ENCODE results near the gene G6PC2.

Gene G6PC2

DNA sequence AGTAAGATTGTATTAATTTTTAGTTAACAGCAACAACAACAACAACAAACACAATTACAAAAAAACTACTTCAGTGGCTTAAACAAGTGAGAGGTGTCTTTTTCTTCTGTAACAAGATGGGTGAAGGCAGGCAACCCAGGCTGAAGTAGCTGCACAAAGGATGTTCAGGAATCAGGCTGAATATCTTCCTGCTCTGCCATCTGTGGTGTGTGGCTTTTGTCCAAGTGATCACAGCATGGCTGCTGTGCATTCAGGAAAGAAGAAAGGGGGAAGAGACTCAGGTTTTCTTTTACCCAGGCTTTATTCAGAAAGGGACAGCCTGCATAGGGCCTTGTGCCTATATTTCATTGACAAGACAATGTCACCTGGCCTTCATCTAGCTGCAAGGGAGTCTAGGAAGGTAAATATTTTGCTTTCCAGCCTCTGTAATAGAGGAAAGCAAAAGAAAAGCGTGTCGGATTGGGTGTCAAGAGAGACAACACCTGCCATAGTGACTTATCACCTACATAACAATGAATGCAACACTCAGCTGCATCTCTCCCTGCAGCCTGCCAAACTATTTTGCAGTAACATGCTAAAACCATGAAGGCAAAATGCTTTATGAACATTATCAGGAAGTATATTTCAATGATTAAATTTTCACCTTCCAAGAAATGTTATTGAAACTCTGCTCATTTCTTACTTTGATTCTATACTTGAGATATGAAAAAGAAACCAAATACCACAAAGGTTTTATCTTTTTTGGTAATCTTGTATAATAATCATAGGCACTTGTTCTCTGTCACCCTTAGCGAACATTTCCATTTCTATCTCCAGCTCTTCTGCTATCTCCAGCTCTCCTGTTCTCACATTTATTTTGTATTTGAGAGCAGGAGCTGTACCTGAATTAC is 14.6 kb downstream of the G6PC2 start:
- DNase-seq (ENCODE audit: extremely low spot score) = no peak
- TF ChIP-seq FOXM1 (IDR thresholded peaks at IDR 0.05; ENCODE audit: borderline replicate concordance) (no peak), HDGF (IDR thresholded peaks at IDR 0.05; ENCODE audit: borderline replicate concordance) (no peak), ARNT (IDR thresholded peaks at IDR 0.05) (no peak), PKNOX1 (IDR thresholded peaks at IDR 0.05) (no peak), ZNF384 (IDR thresholded peaks at IDR 0.05) (no peak), SP1 (IDR thresholded peaks at IDR 0.05) (no peak), SUZ12 (IDR thresholded peaks at IDR 0.05) (no peak), FOXK2 (IDR thresholded peaks at IDR 0.05) (no peak), CTBP1 (IDR thresholded peaks at IDR 0.05; ENCODE audit: borderline replicate concordance) (no peak), LEF1 (IDR thresholded peaks at IDR 0.05; ENCODE audit: borderline replicate concordance) (no peak), ELF4 (IDR thresholded peaks at IDR 0.05) (no peak), TARDBP (IDR thresholded peaks at IDR 0.05) (no peak), BHLHE40 (IDR thresholded peaks at IDR 0.05; ENCODE audit: borderline replicate concordance) (no peak), L3MBTL2 (conservative IDR thresholded peaks at IDR 0.05) (no peak), NFRKB (IDR thresholded peaks at IDR 0.05) (no peak), FOXA1 (IDR thresholded peaks at IDR 0.05) (no peak)
- ChIA-PET POLR2A (no interaction called here), CTCF (no interaction called here)

GRCh38 chr2:168916331-168916675 is 15.2 kb downstream of the G6PC2 start:
- no peak for DNase-seq (ENCODE audit: extremely low spot score)
- ChIA-PET POLR2A (no interaction called here), CTCF (no interaction called here)
- no peak for TF ChIP-seq FOXM1 (IDR thresholded peaks at IDR 0.05; ENCODE audit: borderline replicate concordance)
- TF ChIP-seq SP1 (IDR thresholded peaks at IDR 0.05) = no peak
- TF ChIP-seq FOXA1 (IDR thresholded peaks at IDR 0.05) = no peak
- TF ChIP-seq BHLHE40 (IDR thresholded peaks at IDR 0.05; ENCODE audit: borderline replicate concordance) = no peak
- TF ChIP-seq ELF4 (IDR thresholded peaks at IDR 0.05) = no peak
- TF ChIP-seq FOXK2 (IDR thresholded peaks at IDR 0.05) = no peak

GRCh38 chr2:168920504-168921157 is 19.5 kb downstream of the G6PC2 start:
- CTCF ChIA-PET = interaction anchor here (1.0 kb wide), 1 partner anchor 147 kb away, joined by 5 read pairs; no protein-coding TSS in a partner anchor
- DNase-seq (ENCODE audit: extremely low spot score) = peak; percentile 26
- POLR2A ChIA-PET = no interaction called here
- no peak for TF ChIP-seq HDGF (IDR thresholded peaks at IDR 0.05; ENCODE audit: borderline replicate concordance)
- no peak for TF ChIP-seq NFRKB (IDR thresholded peaks at IDR 0.05)
- no peak for TF ChIP-seq BHLHE40 (IDR thresholded peaks at IDR 0.05; ENCODE audit: borderline replicate concordance)
- no peak for TF ChIP-seq ARNT (IDR thresholded peaks at IDR 0.05)
- no peak for TF ChIP-seq PKNOX1 (IDR thresholded peaks at IDR 0.05)
- TF ChIP-seq SUZ12 (IDR thresholded peaks at IDR 0.05) = no peak
- TF ChIP-seq SP1 (IDR thresholded peaks at IDR 0.05) = no peak
- TF ChIP-seq L3MBTL2 (conservative IDR thresholded peaks at IDR 0.05) = no peak
- no peak for TF ChIP-seq LEF1 (IDR thresholded peaks at IDR 0.05; ENCODE audit: borderline replicate concordance)

GRCh38 chr2:168926621-168927386 is 25.7 kb downstream of the G6PC2 start:
- CTCF ChIA-PET = no interaction called here
- TF ChIP-seq TARDBP (IDR thresholded peaks at IDR 0.05) = no peak
- TF ChIP-seq ZNF384 (IDR thresholded peaks at IDR 0.05) = no peak
- no peak for TF ChIP-seq L3MBTL2 (conservative IDR thresholded peaks at IDR 0.05)
- no peak for TF ChIP-seq PKNOX1 (IDR thresholded peaks at IDR 0.05)
- no peak for TF ChIP-seq SUZ12 (IDR thresholded peaks at IDR 0.05)
- no peak for TF ChIP-seq SP1 (IDR thresholded peaks at IDR 0.05)
- TF ChIP-seq HDGF (IDR thresholded peaks at IDR 0.05; ENCODE audit: borderline replicate concordance) = no peak
- TF ChIP-seq FOXK2 (IDR thresholded peaks at IDR 0.05) = no peak
- TF ChIP-seq ARNT (IDR thresholded peaks at IDR 0.05) = no peak
- TF ChIP-seq FOXM1 (IDR thresholded peaks at IDR 0.05; ENCODE audit: borderline replicate concordance) = no peak
- no peak for TF ChIP-seq BHLHE40 (IDR thresholded peaks at IDR 0.05; ENCODE audit: borderline replicate concordance)
- TF ChIP-seq CTBP1 (IDR thresholded peaks at IDR 0.05; ENCODE audit: borderline replicate concordance) = no peak
- no peak for TF ChIP-seq NFRKB (IDR thresholded peaks at IDR 0.05)
- POLR2A ChIA-PET = no interaction called here
- no peak for DNase-seq (ENCODE audit: extremely low spot score)

DNA sequence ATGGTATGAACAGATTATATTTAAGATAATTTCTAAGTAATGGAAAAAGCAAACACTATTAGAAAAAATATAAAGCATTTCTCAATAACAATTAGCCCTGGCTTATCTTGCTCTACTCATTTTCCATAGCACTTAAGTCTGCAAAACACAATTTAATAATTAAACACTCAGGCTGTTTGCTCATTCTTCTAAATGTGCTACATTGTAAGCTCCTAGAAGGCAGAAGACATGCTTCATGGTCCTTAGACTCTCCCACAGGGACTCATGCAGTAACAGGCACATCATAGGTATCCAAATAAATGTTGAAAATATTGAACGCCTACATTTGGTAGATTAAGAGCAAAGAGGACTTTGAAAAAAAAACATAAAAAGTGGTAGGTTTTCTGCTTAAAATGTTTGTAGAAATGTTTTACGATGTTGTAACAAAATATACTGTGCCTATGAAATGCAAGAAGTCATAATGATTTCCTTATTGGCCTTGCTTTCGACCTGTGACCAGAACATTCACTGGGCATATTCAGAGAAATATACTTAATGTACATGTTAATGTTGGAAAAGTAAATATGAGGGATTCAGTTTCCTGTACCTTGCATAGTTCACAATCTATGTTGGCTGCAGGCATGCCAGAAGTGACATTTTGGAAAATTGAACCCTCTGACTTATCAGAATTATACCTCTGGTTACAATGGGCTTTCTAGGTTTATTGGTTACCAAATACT is 27.2 kb downstream of the G6PC2 start:
- TF ChIP-seq NFRKB (IDR thresholded peaks at IDR 0.05) = no peak
- TF ChIP-seq CTBP1 (IDR thresholded peaks at IDR 0.05; ENCODE audit: borderline replicate concordance) = no peak
- no peak for TF ChIP-seq L3MBTL2 (conservative IDR thresholded peaks at IDR 0.05)
- TF ChIP-seq FOXA1 (IDR thresholded peaks at IDR 0.05) = no peak
- no peak for TF ChIP-seq ZNF384 (IDR thresholded peaks at IDR 0.05)
- no peak for TF ChIP-seq SUZ12 (IDR thresholded peaks at IDR 0.05)
- no peak for TF ChIP-seq TARDBP (IDR thresholded peaks at IDR 0.05)
- TF ChIP-seq SP1 (IDR thresholded peaks at IDR 0.05) = no peak
- no peak for TF ChIP-seq BHLHE40 (IDR thresholded peaks at IDR 0.05; ENCODE audit: borderline replicate concordance)
- no peak for TF ChIP-seq FOXM1 (IDR thresholded peaks at IDR 0.05; ENCODE audit: borderline replicate concordance)
- TF ChIP-seq HDGF (IDR thresholded peaks at IDR 0.05; ENCODE audit: borderline replicate concordance) = no peak
- no peak for TF ChIP-seq ELF4 (IDR thresholded peaks at IDR 0.05)
- no peak for TF ChIP-seq FOXK2 (IDR thresholded peaks at IDR 0.05)
- no peak for TF ChIP-seq LEF1 (IDR thresholded peaks at IDR 0.05; ENCODE audit: borderline replicate concordance)
- ChIA-PET CTCF (no interaction called here), POLR2A (no interaction called here)
- DNase-seq (ENCODE audit: extremely low spot score) = no peak

Measured in HEK293T (cell line).